HAP-1 (cell line): ENCODE measurements around the gene TUBG2.
A peak's percentile ranks its signal among the peaks of the same experiment; 100 is the strongest.
"Not testable (repeated sequence)": the region's sequence is repeated elsewhere in the genome, so short reads cannot be mapped to it uniquely, and the experiment has no call there.

Experiments
- DNase-seq, 2 experiments: peaks; one replicate each; pipeline ENCODE4 v3.0.0-alpha.2; 2016 to 2020; ENCODE audit warnings: low spot score in 2 of 2
- H3K27me3 ChIP-seq: fragments of 250-450 bp; sonication (Bioruptor Pico); 2 replicates; pipeline ENCODE4 v1.5.1; 2020; ENCODE audit warnings: low read depth, mild to moderate bottlenecking, moderate library complexity
- H3K36me3 ChIP-seq: fragments of 250-450 bp; sonication (Bioruptor Pico); replicated peaks from 2 replicates; pipeline ENCODE4 v1.5.1; 2020; ENCODE audit warnings: mild to moderate bottlenecking
- H3K4me1 ChIP-seq: fragments of 250-450 bp; sonication (Bioruptor Pico); 2 replicates; pipeline ENCODE4 v1.5.1; 2020; ENCODE audit warnings: mild to moderate bottlenecking
- H3K4me3 ChIP-seq: fragments of 250-450 bp; sonication (Bioruptor Pico); 2 replicates; pipeline ENCODE4 v1.5.1; 2020; ENCODE audit warnings: mild to moderate bottlenecking, moderate library complexity
- H3K9me3 ChIP-seq: fragments of 250-450 bp; sonication (Bioruptor Pico); 2 replicates; pipeline ENCODE4 v1.5.1; 2020; ENCODE audit warnings: mild to moderate bottlenecking, moderate library complexity
- in situ Hi-C: fragments of 300-500 bp; cut with MboI; formaldehyde crosslinking; loops from 3 replicates; pipeline ENCODE4 v1.14.3; 2020; ENCODE audit warnings: low sequenced_read_pairs, inconsistent platforms, mixed read lengths

The TUBG2 gene

DNA sequence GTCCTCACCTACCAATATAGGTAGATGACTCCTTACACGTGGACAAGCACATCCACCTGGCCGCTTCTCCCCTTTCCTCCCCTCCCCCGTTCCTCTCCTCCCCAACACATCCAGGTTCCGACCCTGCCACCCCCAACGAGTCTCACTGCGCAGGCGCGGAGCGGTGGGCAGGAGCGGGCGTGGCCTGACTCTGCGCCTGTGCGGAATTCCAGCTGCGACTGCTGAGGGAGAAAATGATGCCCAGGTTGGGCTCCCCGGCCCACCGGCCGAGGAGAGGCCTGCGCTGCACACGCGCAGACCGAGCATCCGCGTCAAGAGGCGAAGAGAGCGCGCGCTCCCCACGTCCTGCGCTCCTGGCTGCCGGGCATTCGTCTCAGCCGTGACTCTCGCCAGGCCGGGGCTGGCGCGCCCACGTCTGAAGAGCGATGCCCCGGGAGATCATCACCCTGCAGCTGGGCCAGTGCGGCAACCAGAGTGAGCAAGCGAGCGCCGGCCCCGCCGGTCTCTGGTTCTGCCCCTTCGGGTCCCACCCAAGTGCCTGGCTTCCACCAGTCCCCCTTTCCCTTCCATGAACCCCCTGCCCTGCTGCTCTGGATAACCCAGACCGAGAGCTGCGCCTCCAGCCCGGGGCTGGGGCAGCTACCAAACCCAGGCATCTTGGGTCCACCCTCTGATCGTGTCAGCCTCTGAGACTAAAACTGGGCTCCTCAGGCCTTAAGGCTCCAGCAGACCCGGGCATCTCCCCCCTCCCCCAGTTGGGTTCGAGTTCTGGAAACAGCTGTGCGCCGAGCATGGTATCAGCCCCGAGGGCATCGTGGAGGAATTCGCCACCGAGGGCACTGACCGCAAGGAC lies at the start of gene TUBG2:
TSS of gene TUBG2 (plus strand) at position 206 of the 853 bp plus-strand sequence. CDS start at position 426, 220 bp downstream.
- Histone ChIP-seq H3K9me3 (peaks cover 2% of the 10 kb centered on the region; the same call in 1 of the 2 replicates), H3K27me3 (no peaks in the 10 kb centered on the region), H3K4me1 (peaks cover 15% of the 10 kb centered on the region), H3K4me3 (no peak within 1 kb of the TSS), H3K36me3 (no peaks in the 10 kb centered on the region)
- no peak for DNase-seq
- in situ Hi-C loops = no loop called here

DNA sequence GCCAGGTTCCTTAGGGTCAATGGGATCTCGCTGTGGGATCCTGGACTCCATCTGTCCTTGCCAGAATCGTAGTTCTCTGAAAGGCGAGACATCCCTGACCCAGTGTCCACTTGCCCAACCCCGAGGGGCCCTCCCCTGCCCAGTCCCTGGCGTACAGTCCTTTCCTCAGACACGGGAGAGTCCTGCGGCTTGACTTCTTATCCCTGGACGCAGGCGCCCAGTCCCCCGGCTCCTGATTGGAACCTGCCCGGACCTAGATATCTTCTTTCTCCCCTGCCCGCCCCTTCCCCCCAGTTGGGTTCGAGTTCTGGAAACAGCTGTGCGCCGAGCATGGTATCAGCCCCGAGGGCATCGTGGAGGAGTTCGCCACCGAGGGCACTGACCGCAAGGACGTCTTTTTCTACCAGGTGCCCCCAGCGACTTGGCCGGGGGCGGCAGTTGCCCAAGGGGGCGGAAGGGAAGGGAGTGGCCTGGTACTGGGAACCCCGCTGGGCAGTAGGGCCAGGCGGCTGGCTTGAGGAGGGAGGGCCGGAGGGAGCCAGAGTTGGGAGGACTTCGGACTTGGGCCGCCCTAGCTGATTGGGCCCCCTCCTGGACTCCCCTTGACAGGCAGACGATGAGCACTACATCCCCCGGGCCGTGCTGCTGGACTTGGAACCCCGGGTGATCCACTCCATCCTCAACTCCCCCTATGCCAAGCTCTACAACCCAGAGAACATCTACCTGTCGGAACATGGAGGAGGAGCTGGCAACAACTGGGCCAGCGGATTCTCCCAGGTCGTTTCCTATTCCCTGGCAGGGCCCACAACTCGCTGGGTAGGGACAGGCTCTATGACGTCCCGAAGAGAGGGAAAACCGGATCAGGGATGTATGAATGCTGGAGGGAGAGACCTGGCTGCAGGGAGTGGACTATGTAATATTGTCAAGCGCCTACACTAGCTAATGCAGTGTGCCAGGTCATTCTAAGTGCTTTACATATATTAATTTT lies 49.0 kb upstream of the TUBG2 start:
- Histone ChIP-seq H3K4me3 (peak overlapping the region; percentile 97), H3K4me1 (peaks cover 15% of the 10 kb centered on the region), H3K36me3 (peaks cover 36% of the 10 kb centered on the region)
- H3K9me3 ChIP-seq, H3K27me3 ChIP-seq, in situ Hi-C loops: not testable (repeated sequence)
- peak in 1 of 2 experiments; percentile 36 for DNase-seq

- peaks cover 41% of the 10 kb centered on the region for H3K36me3 ChIP-seq
- H3K9me3 ChIP-seq = no peaks in the 10 kb centered on the region
These were observed 47.1 kb upstream of the TUBG2 start for GRCh38 chr17:42612013-42612412.

DNA sequence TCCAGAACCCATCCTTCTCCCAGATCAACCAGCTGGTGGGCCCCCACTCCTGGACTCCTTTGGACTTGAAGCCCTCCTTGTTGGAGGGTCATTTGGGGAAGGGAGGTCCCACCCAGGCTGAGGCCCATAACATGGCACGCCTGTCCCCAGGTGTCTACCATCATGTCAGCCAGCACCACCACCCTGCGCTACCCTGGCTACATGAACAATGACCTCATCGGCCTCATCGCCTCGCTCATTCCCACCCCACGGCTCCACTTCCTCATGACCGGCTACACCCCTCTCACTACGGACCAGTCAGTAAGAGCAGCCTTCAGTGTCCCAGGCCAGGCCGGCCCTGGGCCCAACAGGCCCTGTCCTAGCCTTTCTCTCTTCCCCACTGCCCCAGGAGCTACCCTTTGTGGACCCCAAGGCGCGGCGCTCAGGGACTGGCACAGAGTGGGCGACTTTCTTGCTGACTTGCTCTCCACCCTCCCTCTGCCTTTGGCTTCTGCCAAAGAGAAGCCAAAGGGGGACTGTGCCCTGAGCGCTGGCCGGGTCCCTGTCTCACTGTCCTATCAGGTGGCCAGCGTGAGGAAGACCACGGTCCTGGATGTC lies 45.3 kb upstream of the TUBG2 start:
- H3K9me3 ChIP-seq = no peaks in the 10 kb centered on the region
- no peak for DNase-seq
- peaks cover 41% of the 10 kb centered on the region for H3K36me3 ChIP-seq
- H3K4me1 ChIP-seq = peaks cover 3% of the 10 kb centered on the region; the same call in 1 of the 2 replicates
- no peaks in the 10 kb centered on the region for H3K27me3 ChIP-seq
- no peak overlapping the region for H3K4me3 ChIP-seq
- in situ Hi-C loops = no loop called here

More at GRCh38 chr17:42612013-42612412, 47.1 kb upstream of the TUBG2 start:
- H3K27me3 ChIP-seq = no peaks in the 10 kb centered on the region
- in situ Hi-C loops = no loop called here
- DNase-seq = no peak
- H3K4me3 ChIP-seq = no peak overlapping the region
- H3K4me1 ChIP-seq = peaks cover 12% of the 10 kb centered on the region

GRCh38 chr17:42617956-42618431 lies 41.1 kb upstream of the TUBG2 start:
- Histone ChIP-seq H3K4me1 (no peaks in the 10 kb centered on the region), H3K36me3 (peaks cover 23% of the 10 kb centered on the region), H3K4me3 (no peak overlapping the region), H3K27me3 (no peaks in the 10 kb centered on the region), H3K9me3 (no peaks in the 10 kb centered on the region)
- in situ Hi-C loops = no loop called here
- DNase-seq = no peak

DNA sequence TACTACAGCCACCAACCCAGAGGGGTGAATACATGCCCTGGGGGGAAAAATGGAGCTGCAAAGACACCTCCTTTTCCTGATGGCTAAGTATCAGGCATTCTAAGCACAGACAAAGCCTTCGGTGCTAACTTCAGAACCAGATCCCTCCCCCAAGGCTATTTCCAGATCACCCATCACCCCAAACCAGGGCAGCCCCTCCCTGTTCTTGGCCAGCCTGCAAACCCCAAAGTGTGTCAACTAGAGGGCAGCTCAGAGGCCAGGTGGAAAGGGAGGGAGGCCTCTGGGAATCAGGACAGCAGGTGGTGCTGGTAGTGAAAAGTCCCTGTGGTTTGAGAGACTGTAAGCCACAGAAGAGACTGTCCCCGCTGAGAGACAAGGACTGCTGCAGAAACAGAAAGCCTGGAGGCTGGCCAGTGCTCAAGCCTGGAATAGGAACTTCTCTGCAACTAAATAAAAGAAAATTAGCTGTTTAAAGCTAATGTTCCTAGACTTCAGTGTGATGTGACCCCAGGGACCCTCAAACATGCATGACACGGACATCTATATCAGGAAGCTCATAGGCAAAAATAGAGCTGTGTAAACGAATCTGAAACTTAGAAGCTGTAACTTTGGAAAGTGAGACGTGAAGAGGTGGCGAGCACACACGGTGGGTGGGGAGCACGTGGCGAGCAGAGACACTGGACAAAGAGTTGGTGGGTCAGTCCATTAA lies 40.5 kb upstream of the TUBG2 start:
- no peak for DNase-seq
- in situ Hi-C loops = no loop called here

GRCh38 chr17:42621987-42622386 lies 37.1 kb upstream of the TUBG2 start:
- H3K4me3 ChIP-seq, H3K27me3 ChIP-seq, in situ Hi-C loops, H3K9me3 ChIP-seq, H3K4me1 ChIP-seq, H3K36me3 ChIP-seq, DNase-seq: not testable (repeated sequence)

More for the DNA sequence above, 40.5 kb upstream of the TUBG2 start:
- Histone ChIP-seq H3K27me3 (no peaks in the 10 kb centered on the region), H3K9me3 (no peaks in the 10 kb centered on the region), H3K4me3 (no peak overlapping the region), H3K36me3 (peaks cover 17% of the 10 kb centered on the region), H3K4me1 (no peaks in the 10 kb centered on the region)

DNA sequence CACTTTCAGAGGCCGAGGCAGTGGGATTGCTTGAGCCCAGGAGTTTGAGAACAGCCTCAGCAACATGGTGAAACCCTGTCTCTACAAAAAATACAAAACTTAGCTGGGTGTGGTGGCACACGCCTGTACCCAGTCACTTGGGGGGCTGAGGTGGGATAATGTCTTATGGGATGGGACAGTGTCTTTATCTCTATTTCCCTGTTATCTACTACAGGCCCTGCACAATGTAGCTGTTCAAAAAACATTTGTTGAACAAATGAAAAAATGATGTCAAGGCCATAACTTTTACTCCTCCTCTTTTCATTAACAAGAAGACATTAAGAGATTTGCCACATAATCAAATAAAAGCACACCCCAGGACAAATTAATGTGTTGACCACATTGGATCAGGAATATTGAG lies 35.8 kb upstream of the TUBG2 start:
- in situ Hi-C loops = no loop called here
- Histone ChIP-seq H3K9me3 (no peaks in the 10 kb centered on the region), H3K4me1 (peaks cover 2% of the 10 kb centered on the region; the same call in 1 of the 2 replicates), H3K27me3 (no peaks in the 10 kb centered on the region), H3K36me3 (no peaks in the 10 kb centered on the region), H3K4me3 (no peak overlapping the region)
- DNase-seq = no peak

DNA sequence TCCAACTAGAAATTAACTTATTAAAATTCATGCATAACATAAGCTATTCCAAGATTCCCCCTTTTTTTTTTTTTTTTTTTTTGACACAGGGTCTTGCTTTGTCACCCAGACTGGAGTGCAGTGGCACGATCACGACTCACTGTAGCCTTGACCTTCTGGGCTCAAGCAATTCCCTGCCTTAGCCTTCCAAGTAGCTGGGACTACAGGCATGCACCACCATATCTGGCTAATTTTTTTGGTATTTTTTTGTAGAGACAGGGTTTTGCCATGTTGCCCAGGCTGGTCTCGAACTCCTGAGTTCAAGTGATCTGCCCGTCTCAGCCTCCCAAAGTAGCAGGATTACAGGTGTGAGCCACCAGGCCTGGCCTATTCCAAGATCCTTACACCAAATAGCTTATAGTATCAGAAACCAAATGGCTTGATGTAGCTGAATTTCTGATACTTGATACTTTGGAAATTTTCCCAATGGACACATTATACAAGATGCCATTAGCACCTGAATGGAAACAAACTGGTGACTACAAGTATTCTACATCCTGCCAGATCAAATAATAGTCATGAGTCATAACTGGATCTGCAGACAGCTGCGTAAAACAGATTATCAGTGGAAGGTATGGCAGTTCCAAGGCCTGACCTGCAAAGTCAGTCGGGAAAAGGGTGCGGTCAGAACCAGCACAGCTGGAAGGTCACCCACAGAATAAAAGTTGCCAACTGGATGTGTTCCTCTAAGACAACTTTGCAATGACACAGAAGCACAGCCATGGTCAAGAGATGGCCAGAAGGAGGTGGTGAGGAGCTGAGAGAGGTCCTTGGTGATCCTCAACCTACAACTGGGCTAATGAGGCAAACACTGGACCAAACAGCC lies 35.1 kb upstream of the TUBG2 start:
- H3K4me1 ChIP-seq = peaks cover 2% of the 10 kb centered on the region; the same call in 1 of the 2 replicates
- H3K27me3 ChIP-seq = no peaks in the 10 kb centered on the region
- in situ Hi-C loops = no loop called here
- DNase-seq = peak in 1 of 2 experiments; percentile 19
- no peaks in the 10 kb centered on the region for H3K36me3 ChIP-seq
- H3K9me3 ChIP-seq = no peaks in the 10 kb centered on the region
- no peak overlapping the region for H3K4me3 ChIP-seq

GRCh38 chr17:42627032-42627764 lies 31.9 kb upstream of the TUBG2 start:
- in situ Hi-C loops = not testable (repeated sequence)

DNA sequence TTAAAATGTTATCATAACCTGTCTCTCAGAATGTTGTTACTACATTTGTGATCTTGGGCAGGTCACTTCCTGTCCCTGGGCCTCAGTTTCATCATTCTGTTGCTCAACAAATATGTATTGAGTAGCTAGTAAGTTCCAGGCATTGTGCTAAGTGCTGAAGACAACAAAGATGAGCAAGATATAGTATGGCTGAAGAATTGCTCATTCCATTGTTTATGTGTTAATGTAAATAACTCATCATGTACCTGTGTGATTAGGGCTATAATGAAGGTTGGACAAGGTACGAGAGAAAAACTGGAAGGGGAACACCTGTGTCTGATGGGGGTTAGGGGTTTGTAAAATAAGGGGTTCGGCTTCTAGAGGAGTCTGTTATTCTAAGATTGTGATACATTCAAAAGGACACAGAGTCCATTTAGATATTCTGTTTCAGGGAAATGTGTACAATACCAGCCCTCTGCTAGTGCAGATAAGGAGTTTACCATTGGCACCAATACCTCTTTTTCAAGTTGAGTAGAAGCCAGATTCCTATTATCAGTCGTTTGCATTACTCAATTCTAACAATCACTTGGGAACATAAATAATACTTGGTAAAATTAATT lies 29.6 kb upstream of the TUBG2 start:
- Histone ChIP-seq H3K4me1 (no peaks in the 10 kb centered on the region), H3K27me3 (no peaks in the 10 kb centered on the region), H3K4me3 (no peak overlapping the region), H3K9me3 (no peaks in the 10 kb centered on the region), H3K36me3 (no peaks in the 10 kb centered on the region)
- in situ Hi-C loops = loop anchor here (5.0 kb wide), 1 partner anchor 47 kb away; no protein-coding TSS in a partner anchor
- DNase-seq = no peak

More at GRCh38 chr17:42627032-42627764, 31.9 kb upstream of the TUBG2 start:
- not testable (repeated sequence) for H3K36me3 ChIP-seq, H3K4me3 ChIP-seq, H3K4me1 ChIP-seq, H3K27me3 ChIP-seq, DNase-seq, H3K9me3 ChIP-seq
